ENCODE measurements around the gene MXI1. TPM values are rescaled to one million over a fixed set of nuclear protein-coding genes. Genes with fewer than 3 reads are reported as not detected.

The MXI1 gene
- total RNA-seq, 4 donors from 2014 or later, result 58.2 to 100 (median 82.2) TPM

DNA sequence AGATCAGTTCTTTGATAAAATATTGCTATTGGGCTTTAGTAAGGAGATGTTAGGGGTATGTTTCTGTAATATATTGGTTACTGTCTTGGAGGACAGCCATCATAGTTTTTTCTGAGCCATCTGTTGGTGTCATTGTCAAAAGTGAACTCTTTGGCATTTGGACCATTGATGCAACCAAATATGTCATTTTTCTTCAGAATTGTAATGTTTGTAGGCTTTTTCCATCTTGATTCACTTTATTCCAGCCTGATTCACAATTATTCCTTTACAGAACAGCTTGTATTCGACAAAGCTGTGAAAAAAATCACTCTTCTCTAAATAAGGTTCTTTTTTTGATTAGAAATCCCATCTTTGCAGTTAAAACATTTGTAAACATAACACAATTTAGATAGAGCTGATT is 59.9 kb downstream of the MXI1 start:
- TF ChIP-seq, protein P1, sequence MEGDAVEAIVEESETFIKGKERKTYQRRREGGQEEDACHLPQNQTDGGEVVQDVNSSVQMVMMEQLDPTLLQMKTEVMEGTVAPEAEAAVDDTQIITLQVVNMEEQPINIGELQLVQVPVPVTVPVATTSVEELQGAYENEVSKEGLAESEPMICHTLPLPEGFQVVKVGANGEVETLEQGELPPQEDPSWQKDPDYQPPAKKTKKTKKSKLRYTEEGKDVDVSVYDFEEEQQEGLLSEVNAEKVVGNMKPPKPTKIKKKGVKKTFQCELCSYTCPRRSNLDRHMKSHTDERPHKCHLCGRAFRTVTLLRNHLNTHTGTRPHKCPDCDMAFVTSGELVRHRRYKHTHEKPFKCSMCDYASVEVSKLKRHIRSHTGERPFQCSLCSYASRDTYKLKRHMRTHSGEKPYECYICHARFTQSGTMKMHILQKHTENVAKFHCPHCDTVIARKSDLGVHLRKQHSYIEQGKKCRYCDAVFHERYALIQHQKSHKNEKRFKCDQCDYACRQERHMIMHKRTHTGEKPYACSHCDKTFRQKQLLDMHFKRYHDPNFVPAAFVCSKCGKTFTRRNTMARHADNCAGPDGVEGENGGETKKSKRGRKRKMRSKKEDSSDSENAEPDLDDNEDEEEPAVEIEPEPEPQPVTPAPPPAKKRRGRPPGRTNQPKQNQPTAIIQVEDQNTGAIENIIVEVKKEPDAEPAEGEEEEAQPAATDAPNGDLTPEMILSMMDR (IDR thresholded peaks at IDR 0.05; ENCODE audit: low read depth), result no peak

DNA sequence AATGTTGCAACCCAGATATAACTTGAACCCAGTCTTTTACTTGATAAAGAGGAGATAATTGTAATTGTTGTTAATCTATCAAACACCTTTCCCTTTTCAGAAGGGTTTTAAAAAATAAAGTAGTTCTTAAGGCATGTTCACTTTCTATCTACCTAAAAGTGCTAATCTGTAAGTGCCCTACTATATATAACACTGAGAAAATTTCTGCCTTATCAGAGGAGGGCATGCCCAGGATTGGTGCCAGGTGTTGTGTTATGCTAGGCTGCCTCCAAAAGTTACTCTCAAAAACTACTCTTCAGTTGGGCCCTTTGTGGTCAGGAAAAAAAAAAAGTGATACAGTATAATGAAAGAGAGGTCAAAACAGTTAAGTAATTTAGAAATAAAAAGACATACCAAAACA is 61.0 kb downstream of the MXI1 start:
- TF ChIP-seq, protein P1 (IDR thresholded peaks at IDR 0.05; ENCODE audit: low read depth), result no peak

DNA sequence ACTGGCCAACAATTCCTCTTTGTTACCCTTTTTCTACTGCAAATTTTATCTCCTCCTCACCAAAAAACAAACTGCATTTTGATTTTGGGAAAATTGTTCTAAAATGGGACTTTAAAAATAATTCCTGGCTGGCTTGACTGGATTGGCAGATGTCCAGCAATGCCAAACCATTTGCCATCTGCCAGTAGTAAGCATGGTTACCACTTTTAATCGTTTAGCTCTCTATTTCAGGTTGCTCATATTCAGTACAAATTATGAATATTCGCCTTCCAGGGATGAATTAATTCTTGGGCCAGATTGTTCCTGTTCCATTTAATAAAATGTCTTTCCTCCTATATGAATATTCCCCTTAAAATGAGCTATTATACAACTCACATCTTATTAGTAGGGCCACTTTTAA is 61.6 kb downstream of the MXI1 start:
- TF ChIP-seq, protein P1 (IDR thresholded peaks at IDR 0.05; ENCODE audit: low read depth), result no peak

DNA sequence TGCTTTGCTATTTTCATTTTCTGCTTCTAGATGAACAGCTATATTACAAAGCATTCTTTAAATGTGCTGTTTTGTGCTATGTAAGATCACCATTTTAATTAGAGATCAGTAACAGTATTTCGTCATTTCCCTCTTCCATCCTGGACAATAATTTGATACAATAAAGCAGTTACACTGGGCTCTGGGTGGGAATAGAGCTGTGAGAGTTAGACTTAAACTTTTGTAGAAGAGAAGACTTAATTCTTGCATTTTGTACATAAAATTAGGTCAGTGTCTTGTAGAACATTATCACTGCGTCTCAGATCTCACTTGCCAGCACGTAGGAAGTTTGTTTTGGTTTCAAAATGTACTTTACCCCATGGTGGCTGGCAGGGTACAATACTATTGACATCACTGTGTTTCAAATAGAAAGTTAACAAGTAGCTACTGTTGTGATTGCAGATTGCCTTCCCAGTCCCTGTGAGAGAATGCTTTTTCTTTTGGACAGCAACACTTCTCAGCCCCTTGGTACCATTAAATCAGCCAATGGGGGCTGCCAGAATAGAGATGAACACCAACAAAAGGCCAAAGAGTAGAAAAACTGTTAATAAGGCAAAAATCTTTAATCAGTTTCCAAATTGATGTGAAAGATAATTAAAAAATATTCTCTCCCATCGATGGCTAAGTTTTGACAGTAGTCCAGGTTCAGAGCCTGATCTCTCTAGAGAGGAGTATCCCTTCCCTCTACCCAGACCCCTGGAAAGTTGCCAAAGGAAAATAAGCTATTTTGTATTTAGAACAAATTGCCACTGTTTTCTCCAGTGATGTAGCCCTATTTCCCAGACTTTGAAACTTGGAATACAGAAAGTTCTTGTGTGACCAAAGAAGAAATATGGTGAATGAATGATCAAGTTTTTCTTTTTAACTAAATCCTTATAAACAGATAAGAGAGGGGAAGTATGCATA is 62.2 kb downstream of the MXI1 start:
- TF ChIP-seq, protein P1 (IDR thresholded peaks at IDR 0.05; ENCODE audit: low read depth), result no peak

DNA sequence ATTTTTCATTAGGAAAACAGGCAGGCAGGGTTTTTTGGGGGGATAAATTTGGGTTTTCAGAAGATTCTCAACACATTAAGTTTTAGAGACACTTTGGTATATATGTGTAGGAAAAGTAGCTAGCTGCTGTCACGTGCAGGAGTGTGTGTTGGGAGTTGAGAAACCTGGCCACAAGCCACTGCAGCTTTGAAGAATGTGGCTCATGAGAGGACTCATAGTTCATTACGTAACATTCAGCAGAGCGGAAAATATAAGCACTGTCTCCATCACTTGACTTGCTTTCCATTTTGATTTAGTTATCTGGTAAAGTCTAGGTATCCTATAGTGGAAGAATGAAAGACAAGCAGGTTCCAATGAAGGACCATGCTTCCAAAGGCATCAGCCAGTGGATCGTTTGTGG is 66.1 kb downstream of the MXI1 start:
- TF ChIP-seq, protein P1 (IDR thresholded peaks at IDR 0.05; ENCODE audit: low read depth), result no peak

DNA sequence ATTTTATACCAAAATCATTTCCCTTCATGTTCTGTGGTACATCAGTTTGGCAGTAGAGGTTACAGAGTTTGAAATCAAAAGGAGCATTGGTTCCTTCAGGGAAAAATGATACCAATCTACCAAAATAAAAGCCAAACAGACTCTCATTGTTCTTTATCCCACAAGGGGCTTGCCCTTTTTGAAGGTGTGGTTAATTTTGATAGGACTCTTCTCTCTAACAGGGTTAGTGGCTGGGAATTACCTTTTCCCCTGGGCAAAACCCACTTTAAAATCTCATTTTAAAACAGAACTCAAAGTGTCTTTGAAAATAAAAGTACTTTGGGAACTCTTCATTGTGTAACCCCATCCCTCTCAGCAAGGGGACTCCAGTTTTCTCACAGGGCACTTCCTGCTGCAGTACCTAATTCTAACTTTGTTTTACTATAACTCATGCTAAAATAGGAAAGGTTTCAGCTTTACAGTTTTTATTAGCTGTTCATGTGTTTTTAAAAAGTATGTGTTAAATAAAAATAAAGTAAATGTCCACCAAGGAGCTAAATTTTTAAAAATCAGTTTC is 66.7 kb downstream of the MXI1 start:
- TF ChIP-seq, protein P1 (IDR thresholded peaks at IDR 0.05; ENCODE audit: low read depth), result no peak

DNA sequence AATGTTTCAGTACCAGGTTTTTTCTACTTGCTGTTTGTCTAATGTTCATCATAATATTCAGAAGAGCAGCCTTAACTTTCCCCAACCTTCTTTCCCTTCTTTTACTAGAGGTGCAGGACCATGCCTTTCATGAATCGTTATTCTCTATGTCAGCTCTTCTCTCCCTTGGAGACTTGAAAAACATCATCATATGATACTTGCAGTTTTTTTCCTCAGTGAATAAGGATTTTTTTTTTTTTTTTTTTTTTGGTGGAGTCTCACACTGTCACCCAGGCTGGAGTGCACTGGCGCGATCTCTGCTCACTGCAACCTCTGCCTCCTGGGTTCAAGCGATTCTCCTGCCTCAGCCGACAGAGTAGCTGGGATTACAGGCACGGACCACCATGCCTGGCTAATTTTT is 67.2 kb downstream of the MXI1 start:
- TF ChIP-seq, protein P1 (IDR thresholded peaks at IDR 0.05; ENCODE audit: low read depth), result no peak
